Heart right ventricle (tissue), 16 donors: ENCODE results near the gene STK11IP. TPM values are rescaled to one million over a fixed set of nuclear protein-coding genes. Genes with fewer than 3 reads are reported as not detected.

Experiments used
- ATAC-seq, 8 donors: fragments of 200-7000 bp; cut with Tn5 transposase; one replicate each; pipeline ENCODE4 v1.9.1; 2020; ENCODE audit warnings: mild to moderate bottlenecking in 8 of 8, moderate library complexity in 8 of 8, moderate number of reproducible peaks in 1 of 8
- DNase-seq, 2 donors: peaks; one replicate each; pipeline ENCODE4 v3.0.0-alpha.2; 2020
- H3K27ac ChIP-seq, 10 donors: fragments of 200-600 bp; sonication (generic) in 2 of 10; one replicate each; pipeline versions ENCODE4 v1.5.0 to v1.8.0; 2020 to 2022; ENCODE audit warnings: mild to moderate bottlenecking in 3 of 10
- H3K27me3 ChIP-seq, 7 donors: fragments of 200-600 bp; one replicate each; pipeline ENCODE4 v1.8.0; 2021 to 2022; ENCODE audit warnings: mild to moderate bottlenecking in 2 of 7
- H3K36me3 ChIP-seq, 9 donors: fragments of 200-600 bp; sonication (generic) in 1 of 9; one replicate each; pipeline versions ENCODE4 v1.5.0 to v1.8.0; 2020 to 2022; ENCODE audit warnings: mild to moderate bottlenecking in 2 of 9
- H3K4me1 ChIP-seq, 9 donors: fragments of 200-600 bp; sonication (generic) in 1 of 9; one replicate each; pipeline versions ENCODE4 v1.5.0 to v1.8.0; 2020 to 2022; ENCODE audit warnings: mild to moderate bottlenecking in 4 of 9
- H3K4me3 ChIP-seq, 10 donors: fragments of 200-600 bp; sonication (generic) in 2 of 10; one replicate each; pipeline versions ENCODE4 v1.5.0 to v1.8.0; 2020 to 2022; ENCODE audit warnings: mild to moderate bottlenecking in 7 of 10, moderate library complexity in 2 of 10
- H3K9me3 ChIP-seq, 11 donors: fragments of 200-600 bp in 10 of 11; sonication (generic) in 2 of 11; one replicate each; pipeline versions ENCODE4 v1.5.0 to v1.8.0; 2013 to 2022; ENCODE audit warnings: mild to moderate bottlenecking in 2 of 11, control low read depth in 1 of 11, moderate library complexity in 1 of 11
- WGBS, 2 donors: extraction: QIAGEN DNeasy Blood & Tissue Kit; methylation state at CpG; one replicate each; pipeline ENCODE4 v1.1.7; 2013; ENCODE audit warnings: inconsistent platforms in 1 of 2; 5-methylcytosine and 5-hydroxymethylcytosine counted together
- intact Hi-C, 10 donors: fragments of 100-400 bp; cut with DNase I; formaldehyde crosslinking; loops; one replicate each; pipeline versions ENCODE4 v1.11.1 to v1.14.2; 2022
- polyA plus RNA-seq, 2 donors: library from polyadenylated mRNA; stranded (reverse); fragments of 200-250 nt; gene quantifications; one replicate each; pipeline ENCODE4 v1.2.3, GENCODE V29; 2013
- total RNA-seq, 10 donors: library from RNA; stranded (reverse); fragmentation: NEBNext Ultra II Directional in 3 of 10; extraction: Animal tissue kit (Norgen Biotek cat#: 25700) in 3 of 10; gene quantifications; one replicate each; pipeline versions ENCODE4 v1.2.1 to v1.2.4, GENCODE V29; 2021 to 2023
- TF ChIP-seq, protein P1 (sequence below), 9 donors: fragments of 200-600 bp; sonication (generic) in 2 of 9; IDR thresholded peaks; one replicate each; pipeline versions ENCODE4 v1.5.0 to v1.8.0; 2021 to 2022; ENCODE audit warnings: antibody characterized with exemption in 9 of 9, mild to moderate bottlenecking in 5 of 9, moderate library complexity in 1 of 9
- donor health status: Arrhythmogenic right ventricular cardiomyopathy.
- donor health status: ischemic (EF 13 %, LVEDD 7.1; RV severe dilation, severe dysfunction).
- donor health status: healthy with polysubstance abuse.
- donor health status: DM: no; HTN: yes; CAD: no.
- donor health status: DM: no; HTN: no; CAD: no.
- donor health status: ischemic (EF 25% LVEDD 6.9; RV normal size, moderate dysfunction).
- donor health status: ischemic (EF 25% LVEDD 5.7; RV mildly dilated, moderate dysfunction).
- donor health status: healthy.
- donor health status: DM: yes; HTN: yes; CAD: no.
- donor health status: Ischemic cardiomyopathy.
- donor health status: ischemic (EF 35%, LVEDD 5.7; RV mildly dilated, moderate dysfunction).
- donor health status: nonischemic (EF 11% LVEDD 7.7; RV severe dilation, severe dysfunction).
- donor health status: DM: yes; HTN: yes; CAD: no.
- donor health status: PGD.
- donor health status: ischemic (EF 29% LVEDD 5.4; RV normal size, mild dysfunction).
- donor health status: nonischemic (EF 23%, LVEDD 6.1; RV moderate dilation, normal function).

STK11IP gene
- total and polyA plus RNA-seq, 12 donors: 7.2 to 27.4 (median 13.4) TPM

DNA sequence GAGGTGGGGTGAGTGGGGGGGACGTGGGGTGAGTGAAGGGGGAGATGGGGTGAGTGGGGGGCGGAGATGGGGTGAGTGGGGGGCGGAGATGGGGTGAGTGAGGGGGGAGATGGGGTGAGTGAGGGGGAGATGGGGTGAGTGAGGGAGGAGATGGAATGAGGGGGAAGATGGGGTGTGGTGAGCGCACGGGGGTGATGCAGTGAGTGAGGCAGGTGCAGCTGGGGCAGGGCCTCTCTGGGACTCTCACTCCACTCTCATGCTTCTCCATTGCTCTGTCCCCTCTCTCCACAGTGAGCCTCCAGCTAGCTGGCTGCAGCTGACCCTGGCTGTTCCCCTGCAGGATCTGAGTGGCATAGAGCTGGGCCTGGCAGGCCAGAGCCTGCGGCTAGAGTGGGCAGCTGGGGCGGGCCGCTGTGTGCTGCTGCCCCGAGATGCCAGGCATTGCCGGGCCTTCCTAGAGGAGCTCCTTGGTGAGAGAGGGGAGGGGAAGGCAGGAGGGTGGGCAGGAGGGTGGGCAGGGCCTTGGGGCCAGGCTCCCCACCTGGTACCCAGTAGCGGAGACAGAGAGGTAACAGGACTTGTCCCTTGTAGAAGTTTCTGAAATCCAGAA lies 15.9 kb downstream of the STK11IP start:
- Histone ChIP-seq H3K36me3 (peaks cover 0 to 62% (median 15%) of the 10 kb centered on the region in 9 donors), H3K4me3 (no peak overlapping the region), H3K27ac (no peak overlapping the region), H3K9me3 (no peaks in the 10 kb centered on the region), H3K4me1 (peaks cover under 1 to 58% (median 36%) of the 10 kb centered on the region in 9 donors), H3K27me3 (no peaks in the 10 kb centered on the region)
- TF ChIP-seq, protein P1, sequence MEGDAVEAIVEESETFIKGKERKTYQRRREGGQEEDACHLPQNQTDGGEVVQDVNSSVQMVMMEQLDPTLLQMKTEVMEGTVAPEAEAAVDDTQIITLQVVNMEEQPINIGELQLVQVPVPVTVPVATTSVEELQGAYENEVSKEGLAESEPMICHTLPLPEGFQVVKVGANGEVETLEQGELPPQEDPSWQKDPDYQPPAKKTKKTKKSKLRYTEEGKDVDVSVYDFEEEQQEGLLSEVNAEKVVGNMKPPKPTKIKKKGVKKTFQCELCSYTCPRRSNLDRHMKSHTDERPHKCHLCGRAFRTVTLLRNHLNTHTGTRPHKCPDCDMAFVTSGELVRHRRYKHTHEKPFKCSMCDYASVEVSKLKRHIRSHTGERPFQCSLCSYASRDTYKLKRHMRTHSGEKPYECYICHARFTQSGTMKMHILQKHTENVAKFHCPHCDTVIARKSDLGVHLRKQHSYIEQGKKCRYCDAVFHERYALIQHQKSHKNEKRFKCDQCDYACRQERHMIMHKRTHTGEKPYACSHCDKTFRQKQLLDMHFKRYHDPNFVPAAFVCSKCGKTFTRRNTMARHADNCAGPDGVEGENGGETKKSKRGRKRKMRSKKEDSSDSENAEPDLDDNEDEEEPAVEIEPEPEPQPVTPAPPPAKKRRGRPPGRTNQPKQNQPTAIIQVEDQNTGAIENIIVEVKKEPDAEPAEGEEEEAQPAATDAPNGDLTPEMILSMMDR (IDR thresholded peaks at IDR 0.05): no peak
- intact Hi-C loops: no loop called here
- no peak for ATAC-seq
- DNase-seq: no peak
- WGBS, 2 donors: 94 to 100% methylated on average over 9 to 11 of the region's 11 CpGs

GRCh38 chr2:219614076-219614860 lies 16.6 kb downstream of the STK11IP start:
- no peak for ATAC-seq
- TF ChIP-seq, protein P1 (IDR thresholded peaks at IDR 0.05): no peak
- no peaks in the 10 kb centered on the region for H3K9me3 ChIP-seq
- H3K4me3 ChIP-seq: no peak overlapping the region
- DNase-seq: no peak
- H3K27me3 ChIP-seq: no peaks in the 10 kb centered on the region
- no peak overlapping the region for H3K27ac ChIP-seq
- intact Hi-C loops: no loop called here
- peaks cover 3 to 60% (median 33%) of the 10 kb centered on the region in 9 donors for H3K4me1 ChIP-seq
- peaks cover 0 to 55% (median 9%) of the 10 kb centered on the region in 9 donors for H3K36me3 ChIP-seq
- WGBS, 2 donors: 91 to 96% methylated on average over 11 of the region's 11 CpGs

GRCh38 chr2:219615036-219615435 lies 17.4 kb downstream of the STK11IP start:
- WGBS, 2 donors: 92 to 94% methylated on average over 11 of the region's 11 CpGs
- no peaks in the 10 kb centered on the region for H3K27me3 ChIP-seq
- DNase-seq: no peak
- peaks cover 3 to 53% (median 28%) of the 10 kb centered on the region in 9 donors for H3K4me1 ChIP-seq
- ATAC-seq: no peak
- peaks cover 0 to 48% (median 9%) of the 10 kb centered on the region in 9 donors for H3K36me3 ChIP-seq
- intact Hi-C loops: no loop called here
- TF ChIP-seq, protein P1 (IDR thresholded peaks at IDR 0.05): no peak
- H3K4me3 ChIP-seq: no peak overlapping the region
- no peaks in the 10 kb centered on the region for H3K9me3 ChIP-seq
- H3K27ac ChIP-seq: peak overlapping the region in 1 of 10 donors; percentile 79

- ATAC-seq (peak in 7 of 8 donors; percentile 30 to 78 (median 55)), DNase-seq (no peak)
- Histone ChIP-seq H3K4me1 (peaks cover 3 to 51% (median 27%) of the 10 kb centered on the region in 9 donors), H3K4me3 (no peak overlapping the region), H3K9me3 (no peaks in the 10 kb centered on the region), H3K36me3 (peaks cover 0 to 48% (median 9%) of the 10 kb centered on the region in 9 donors), H3K27ac (peak overlapping the region in 9 of 10 donors; percentile 38 to 79 (median 74)), H3K27me3 (no peaks in the 10 kb centered on the region)
- 51 to 67% methylated on average over 12 of the region's 12 CpGs for WGBS, 2 donors
- TF ChIP-seq, protein P1 (IDR thresholded peaks at IDR 0.05): no peak
- intact Hi-C loops: no loop called here
Observed at GRCh38 chr2:219615894-219616293, 18.2 kb downstream of the STK11IP start.
